T-helper 22 cell (primary cell): ENCODE data around the gene MYH11.
"Not testable (repeated sequence)": the region's sequence is repeated elsewhere in the genome, so short reads cannot be mapped to it uniquely, and the experiment has no call there.

Source experiments
- DNase-seq: peaks from one replicate; pipeline ENCODE4 v3.0.0-alpha.2; 2020; ENCODE audit warnings: low read depth

Gene MYH11

GRCh38 chr16:15714393-15715172 is 142.2 kb downstream of the MYH11 start:
- no peak for DNase-seq

DNA sequence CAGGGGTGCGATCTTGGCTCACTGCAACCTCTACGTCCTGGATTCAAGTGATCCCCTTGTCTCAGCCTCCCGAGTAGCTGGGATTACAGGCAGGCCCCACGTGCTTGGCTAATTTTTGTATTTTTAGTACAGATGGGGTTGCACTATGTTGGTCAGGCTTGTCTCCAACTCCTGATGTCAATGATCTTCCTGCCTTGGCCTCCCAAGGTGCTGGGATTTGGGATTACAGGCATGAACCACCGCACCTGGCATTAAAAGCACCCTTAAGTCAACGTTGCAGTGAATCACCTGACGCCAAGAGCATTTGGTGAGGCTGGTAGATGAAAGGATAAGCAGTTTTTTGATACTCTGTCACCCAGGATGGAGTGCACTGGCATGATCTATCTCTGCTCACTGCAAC is 147.8 kb downstream of the MYH11 start:
- no peak for DNase-seq

- no peak for DNase-seq
These were observed 148.7 kb downstream of the MYH11 start for GRCh38 chr16:15708096-15708495.

GRCh38 chr16:15707332-15707731 is 149.5 kb downstream of the MYH11 start:
- no peak for DNase-seq

GRCh38 chr16:15705064-15705565 is 151.7 kb downstream of the MYH11 start:
- no peak for DNase-seq

GRCh38 chr16:15704545-15704987 is 152.3 kb downstream of the MYH11 start:
- DNase-seq, result peak; percentile 19

GRCh38 chr16:15703029-15703736 is 153.6 kb downstream of the MYH11 start:
- DNase-seq, result no peak

- DNase-seq, result no peak
These were observed 154.6 kb downstream of the MYH11 start for GRCh38 chr16:15701975-15702970.

GRCh38 chr16:15701367-15701766 is 155.5 kb downstream of the MYH11 start:
- no peak for DNase-seq

- no peak for DNase-seq
These were observed 157.0 kb downstream of the MYH11 start for GRCh38 chr16:15699819-15700218.

DNA sequence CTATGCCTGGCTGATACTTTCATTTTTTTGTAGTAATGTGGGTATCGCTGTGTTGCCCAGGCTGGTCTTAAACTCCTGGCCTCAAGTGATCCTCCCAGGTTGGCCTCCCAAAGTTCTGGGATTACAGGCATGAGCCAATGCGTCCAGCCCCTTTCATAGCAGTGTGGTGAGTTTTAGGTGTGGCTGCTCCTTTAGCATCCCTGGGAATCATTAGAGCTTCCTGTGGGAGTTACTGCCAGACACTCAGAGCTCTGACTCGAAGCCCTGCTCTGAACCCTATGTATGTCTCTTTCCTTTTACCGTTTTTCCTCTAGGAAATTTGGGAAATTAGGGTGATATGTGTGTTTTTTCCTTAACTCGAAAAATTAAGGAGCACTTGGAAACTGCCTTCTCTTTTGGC is 162.3 kb downstream of the MYH11 start:
- DNase-seq, result no peak

DNA sequence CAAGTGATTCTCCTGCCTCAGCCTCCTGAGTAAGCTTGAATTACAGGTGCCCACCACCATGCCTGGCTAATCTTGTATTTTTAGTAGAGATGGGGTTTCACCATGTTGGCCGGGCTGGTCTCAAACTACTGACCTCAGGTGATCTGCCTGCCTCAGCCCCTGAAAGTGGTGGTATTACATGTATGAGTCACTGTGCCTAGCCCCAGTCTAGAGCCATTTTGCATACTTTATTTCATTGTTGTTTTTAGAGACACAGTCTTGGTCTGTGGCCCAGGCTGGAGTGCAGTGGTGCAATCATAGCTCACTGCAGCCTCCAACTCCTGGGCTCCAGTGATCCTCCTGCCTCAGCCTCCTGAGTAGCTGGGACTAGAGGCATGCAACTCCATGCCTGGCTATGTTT is 164.3 kb downstream of the MYH11 start:
- not testable (repeated sequence) for DNase-seq

DNA sequence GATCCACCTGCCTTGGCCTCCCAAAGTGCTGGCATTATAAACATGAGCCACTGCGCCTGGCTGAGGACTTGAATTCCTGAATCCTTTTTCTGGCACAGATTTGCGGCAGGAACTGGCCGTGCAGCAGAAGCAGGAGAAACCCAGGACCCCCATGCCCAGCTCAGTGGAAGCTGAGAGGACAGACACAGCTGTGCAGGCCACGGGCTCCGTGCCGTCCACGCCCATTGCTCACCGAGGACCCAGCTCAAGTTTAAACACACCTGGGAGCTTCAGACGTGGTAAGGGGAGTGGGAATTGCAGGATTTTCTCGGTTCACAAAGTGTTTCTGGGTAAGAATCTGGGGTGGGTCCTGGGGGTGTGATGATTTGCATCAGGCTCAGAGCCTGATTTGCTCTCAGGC is 165.8 kb downstream of the MYH11 start:
- no peak for DNase-seq

- DNase-seq, result no peak
These were observed 166.5 kb downstream of the MYH11 start for GRCh38 chr16:15690296-15690695.

DNA sequence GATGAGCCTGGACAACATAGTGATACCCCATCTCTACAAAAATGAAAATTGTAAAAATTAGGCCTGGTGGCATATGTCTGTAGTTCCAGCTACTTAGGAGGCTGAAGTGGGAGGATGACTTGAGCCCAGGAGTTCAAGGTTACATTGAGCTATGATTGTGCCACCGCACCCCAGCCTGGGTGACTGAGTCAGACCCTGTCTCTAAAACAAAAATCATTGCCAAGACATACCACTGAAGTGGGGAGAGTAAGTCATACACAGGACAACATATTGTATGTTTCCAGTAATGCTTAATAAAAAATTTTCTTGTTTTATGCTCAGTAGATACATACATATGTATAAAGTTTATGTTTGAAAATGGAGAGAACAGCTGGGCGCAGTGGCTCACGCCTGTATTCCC is 167.5 kb downstream of the MYH11 start:
- no peak for DNase-seq

DNA sequence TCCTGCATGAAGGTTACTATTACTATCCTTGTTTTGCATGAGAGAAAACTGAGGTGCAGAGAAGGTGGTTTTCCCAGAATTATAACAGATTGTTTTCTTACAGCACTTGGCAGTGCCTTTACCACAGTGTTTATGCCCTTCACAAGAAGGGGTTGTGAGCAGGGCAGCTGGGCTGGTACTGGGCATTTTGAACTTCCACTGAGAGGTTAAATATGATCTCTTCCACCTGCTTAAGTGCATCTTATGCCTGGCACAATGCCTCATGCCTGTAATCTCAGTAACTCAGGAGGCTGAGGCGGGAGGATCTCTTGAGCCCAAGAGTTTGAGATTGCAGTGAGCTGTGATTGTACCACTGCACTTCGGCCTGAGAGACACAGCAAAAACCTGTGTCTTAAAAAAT is 170.5 kb downstream of the MYH11 start:
- no peak for DNase-seq

GRCh38 chr16:15682105-15682570 is 174.7 kb downstream of the MYH11 start:
- no peak for DNase-seq

DNA sequence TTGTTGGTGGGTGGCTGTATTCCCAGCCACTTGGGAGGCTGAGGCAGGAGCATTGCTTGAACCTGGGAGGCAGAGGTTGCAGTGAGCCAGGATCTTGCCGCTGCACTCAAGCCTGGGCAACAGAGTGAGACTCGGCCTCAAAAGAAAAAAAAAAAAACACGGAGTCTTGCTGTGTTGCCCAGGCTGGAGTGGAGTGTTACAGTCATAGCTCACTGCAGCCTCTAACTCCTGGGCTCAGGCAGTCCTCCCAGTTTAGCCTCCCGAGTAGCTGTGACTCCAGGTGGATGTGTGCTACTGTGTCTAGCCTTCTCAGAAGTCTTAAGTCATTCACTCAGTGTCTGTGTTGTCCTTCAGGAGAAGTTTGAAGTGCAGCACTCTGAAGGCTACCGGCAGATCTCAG is 179.4 kb downstream of the MYH11 start:
- no peak for DNase-seq

GRCh38 chr16:15676506-15676905 is 180.3 kb downstream of the MYH11 start:
- no peak for DNase-seq

DNA sequence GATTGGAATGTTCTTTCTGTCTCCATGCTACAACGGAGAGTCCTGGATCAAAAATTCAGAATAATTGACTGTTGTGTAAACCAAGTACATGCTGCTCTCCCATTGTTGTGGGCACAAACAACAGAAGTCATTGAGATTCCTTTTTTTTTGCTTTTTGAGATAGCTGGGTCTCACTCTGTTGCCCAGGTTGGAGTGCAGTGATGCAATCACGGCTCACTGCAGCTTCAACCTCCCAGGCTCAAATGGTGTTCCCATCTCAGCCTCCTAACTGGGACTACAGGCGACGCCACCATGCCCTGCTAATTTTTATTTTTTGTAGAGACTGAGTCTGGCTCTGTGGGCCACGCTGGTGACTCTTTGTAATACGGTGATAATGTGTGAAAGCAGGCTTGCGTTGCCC is 182.3 kb downstream of the MYH11 start:
- no peak for DNase-seq

DNA sequence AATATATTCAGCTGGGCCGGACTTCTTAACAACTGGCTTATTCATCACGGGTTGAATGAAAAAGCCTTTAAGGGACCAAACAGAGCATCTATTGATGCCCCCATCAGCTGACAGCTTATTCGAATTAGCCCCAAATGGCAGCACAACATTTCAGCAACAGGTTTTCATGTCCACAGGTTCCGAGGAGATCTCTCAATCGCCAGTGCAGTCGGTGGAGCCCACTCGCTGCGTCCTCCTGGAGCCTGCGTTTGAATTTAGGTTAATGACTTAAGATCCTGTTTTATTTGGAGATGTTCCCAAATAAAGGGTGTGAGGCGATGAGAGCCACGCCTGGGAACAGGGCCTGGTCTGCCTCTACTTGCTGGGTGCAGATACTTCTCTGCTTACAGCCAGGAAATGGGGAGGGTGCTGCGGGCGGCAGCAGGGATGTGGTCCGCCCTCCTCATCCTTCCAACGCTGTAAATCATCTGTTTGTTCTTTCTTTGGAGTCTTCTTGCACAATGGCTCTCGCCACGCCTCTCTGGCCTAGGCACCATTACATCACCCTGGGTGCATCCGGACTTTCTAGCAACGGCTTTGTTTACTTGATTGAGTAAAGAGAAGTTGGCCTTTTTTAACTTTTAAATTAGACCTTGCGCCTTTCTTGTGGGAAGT is 184.2 kb downstream of the MYH11 start:
- peak; percentile 78 for DNase-seq
